HEK293T (cell line): ENCODE results near the gene PDF.

Experiments used
- CTCF ChIA-PET: fragments of 350-600 bp; formaldehyde crosslinking; extraction: SDS; loops from one replicate; lab custom pipeline; 2021; ENCODE audit warnings: antibody characterized with exemption, inconsistent platforms; lab: Yijun Ruan, JAX
- POLR2A ChIA-PET: fragments of 350-600 bp; formaldehyde crosslinking; extraction: SDS; loops from one replicate; lab custom pipeline; 2020; ENCODE audit warnings: antibody characterized with exemption, inconsistent platforms; lab: Yijun Ruan, JAX
- DNase-seq: peaks from one replicate; pipeline ENCODE4 v3.0.0; 2012; ENCODE audit warnings: mixed read lengths; ENCODE audit errors: extremely low spot score
- ARNT ChIP-seq: fragments of 450-650 bp; IDR thresholded peaks from 2 replicates; pipeline ENCODE4 v1.6.1; 2017; ENCODE audit warnings: mild to moderate bottlenecking
- BHLHE40 ChIP-seq: fragments of 450-650 bp; IDR thresholded peaks from 2 replicates; pipeline ENCODE4 v1.6.1; 2016; ENCODE audit warnings: mild to moderate bottlenecking, moderate library complexity, borderline replicate concordance
- CTBP1 ChIP-seq: fragments of 450-650 bp; IDR thresholded peaks from 2 replicates; pipeline ENCODE4 v1.6.1; 2016; ENCODE audit warnings: borderline replicate concordance
- ELF4 ChIP-seq: fragments of 450-650 bp; IDR thresholded peaks from 2 replicates; pipeline ENCODE4 v1.6.1; 2017; ENCODE audit warnings: antibody characterized with exemption
- FOXA1 ChIP-seq: fragments of 450-650 bp; IDR thresholded peaks from 2 replicates; pipeline ENCODE4 v1.6.1; 2016; ENCODE audit warnings: mild to moderate bottlenecking
- FOXK2 ChIP-seq: fragments of 450-650 bp; IDR thresholded peaks from 2 replicates; pipeline ENCODE4 v1.6.1; 2016; ENCODE audit warnings: mild to moderate bottlenecking
- FOXM1 ChIP-seq: fragments of 450-650 bp; IDR thresholded peaks from 2 replicates; pipeline ENCODE4 v1.6.1; 2017; ENCODE audit warnings: mild to moderate bottlenecking, borderline replicate concordance
- HDGF ChIP-seq: fragments of 450-650 bp; IDR thresholded peaks from 2 replicates; pipeline ENCODE4 v1.6.1; 2017; ENCODE audit warnings: antibody characterized with exemption, borderline replicate concordance
- L3MBTL2 ChIP-seq: fragments of 450-650 bp; conservative IDR thresholded peaks from 2 replicates; pipeline ENCODE4 v1.6.1; 2016; ENCODE audit warnings: mild to moderate bottlenecking
- LEF1 ChIP-seq: fragments of 450-650 bp; IDR thresholded peaks from 2 replicates; pipeline ENCODE4 v1.6.1; 2017; ENCODE audit warnings: mild to moderate bottlenecking, borderline replicate concordance
- NFRKB ChIP-seq: fragments of 450-650 bp; IDR thresholded peaks from 2 replicates; pipeline ENCODE4 v1.6.1; 2016; ENCODE audit warnings: mild to moderate bottlenecking, moderate library complexity
- SP1 ChIP-seq: fragments of 450-650 bp; IDR thresholded peaks from 2 replicates; pipeline ENCODE4 v1.6.1; 2017
- SUZ12 ChIP-seq: fragments of 450-650 bp; IDR thresholded peaks from 2 replicates; pipeline ENCODE4 v1.6.1; 2016; ENCODE audit warnings: mild to moderate bottlenecking
- TARDBP ChIP-seq: fragments of 450-650 bp; IDR thresholded peaks from 2 replicates; pipeline ENCODE4 v1.6.1; 2016
- ZNF384 ChIP-seq: fragments of 450-650 bp; IDR thresholded peaks from 2 replicates; pipeline ENCODE4 v1.6.1; 2016
- TF ChIP-seq, protein P1 (sequence below): fragments of 450-650 bp; IDR thresholded peaks from 2 replicates; pipeline ENCODE4 v1.6.1; 2016

The PDF gene

DNA sequence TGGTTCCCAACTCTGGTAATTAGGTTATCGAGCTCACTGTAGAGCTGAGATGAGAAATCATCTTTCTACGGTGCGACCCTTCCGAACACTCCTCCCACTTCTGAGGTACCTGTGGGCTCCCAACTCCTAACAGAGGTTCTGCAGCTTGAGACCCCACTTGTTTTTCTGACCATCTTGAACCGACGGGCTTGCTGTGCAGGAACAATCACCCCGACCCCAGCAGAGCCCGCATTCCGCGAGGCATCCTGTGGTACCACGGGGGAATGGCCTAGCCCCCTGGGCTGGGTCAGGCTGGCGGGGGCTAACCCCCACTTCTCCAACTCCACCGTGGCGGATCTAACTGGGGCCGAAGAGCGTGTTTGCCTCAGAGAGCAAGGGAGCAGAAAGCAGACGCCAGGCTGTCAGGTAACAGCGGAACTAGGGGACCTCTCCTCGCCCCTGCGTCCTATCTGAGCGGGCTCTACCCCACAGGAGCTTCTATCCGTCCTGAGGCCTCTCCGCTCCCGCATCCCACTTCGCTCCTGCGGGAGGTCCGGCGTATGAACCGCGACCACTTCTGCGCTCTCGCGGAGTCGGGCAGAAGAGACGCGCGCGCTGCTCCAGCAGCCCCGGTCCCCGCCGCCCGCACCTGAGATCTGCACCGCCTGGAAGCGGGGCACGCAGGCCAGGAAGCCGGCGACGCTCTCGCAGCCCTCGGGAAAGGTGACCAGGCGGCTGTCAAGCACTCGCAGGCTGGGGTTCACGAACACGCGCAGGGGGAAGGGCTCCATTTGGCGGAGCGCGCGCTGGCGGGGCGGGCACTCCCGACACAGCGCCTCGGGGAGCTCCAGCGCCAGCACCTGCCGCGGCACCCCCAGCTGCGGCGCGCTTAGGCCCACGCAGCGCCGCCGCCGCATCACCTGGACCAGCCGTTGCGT, 761 bp downstream of the PDF start:
- TF ChIP-seq NFRKB: no peak
- no peak; the same call in 1 of the 2 replicates for TF ChIP-seq L3MBTL2
- ChIA-PET CTCF (no interaction called here), POLR2A (interaction anchor here (1.0 to 1.7 kb wide), 5 partner anchors 9 to 19 kb away, joined by 3 to 5 read pairs (median 4); partner anchors contain the start of gene COG8)
- DNase-seq: no peak

DNA sequence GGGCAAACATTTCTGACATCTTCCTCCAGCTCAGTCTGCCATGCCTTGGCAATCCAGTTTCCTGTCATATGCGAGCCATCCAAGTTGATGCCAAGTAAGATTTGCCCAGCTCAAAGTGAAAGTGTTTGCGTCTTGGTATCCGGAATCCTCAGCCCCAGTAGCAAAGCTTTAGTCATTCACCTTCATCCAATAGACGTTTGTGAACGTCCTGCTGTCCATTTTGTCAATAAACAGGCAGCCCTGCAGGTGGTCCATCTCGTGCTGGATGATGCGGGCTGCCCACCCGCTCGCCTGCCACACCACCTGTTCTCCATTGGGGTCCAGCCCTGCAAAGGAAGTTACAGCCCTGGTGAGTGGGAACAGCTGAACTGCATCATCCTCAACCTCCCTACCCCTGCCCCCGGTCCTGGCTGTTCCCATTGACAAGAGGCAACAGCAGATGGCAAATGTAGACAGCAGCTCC, 1.5 kb downstream of the PDF start:
- POLR2A ChIA-PET: interaction anchor here (1.0 to 1.7 kb wide), 5 partner anchors 10 to 19 kb away, joined by 3 to 5 read pairs (median 3); partner anchors contain the start of gene COG8
- no peak for DNase-seq
- no peak for TF ChIP-seq L3MBTL2
- no peak for TF ChIP-seq NFRKB
- TF ChIP-seq SUZ12: no peak
- no peak for TF ChIP-seq SP1
- TF ChIP-seq FOXA1: no peak
- TF ChIP-seq ELF4: no peak
- TF ChIP-seq CTBP1: no peak
- no peak for TF ChIP-seq HDGF
- TF ChIP-seq ARNT: no peak
- TF ChIP-seq FOXM1: no peak
- TF ChIP-seq TARDBP: no peak
- TF ChIP-seq, protein P1, sequence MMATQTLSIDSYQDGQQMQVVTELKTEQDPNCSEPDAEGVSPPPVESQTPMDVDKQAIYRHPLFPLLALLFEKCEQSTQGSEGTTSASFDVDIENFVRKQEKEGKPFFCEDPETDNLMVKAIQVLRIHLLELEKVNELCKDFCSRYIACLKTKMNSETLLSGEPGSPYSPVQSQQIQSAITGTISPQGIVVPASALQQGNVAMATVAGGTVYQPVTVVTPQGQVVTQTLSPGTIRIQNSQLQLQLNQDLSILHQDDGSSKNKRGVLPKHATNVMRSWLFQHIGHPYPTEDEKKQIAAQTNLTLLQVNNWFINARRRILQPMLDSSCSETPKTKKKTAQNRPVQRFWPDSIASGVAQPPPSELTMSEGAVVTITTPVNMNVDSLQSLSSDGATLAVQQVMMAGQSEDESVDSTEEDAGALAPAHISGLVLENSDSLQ: no peak
- no peak for TF ChIP-seq FOXK2
- TF ChIP-seq LEF1: no peak
- CTCF ChIA-PET: interaction anchor here (0.9 kb wide), 1 partner anchor 69 kb away, joined by 3 read pairs; no protein-coding TSS in a partner anchor

DNA sequence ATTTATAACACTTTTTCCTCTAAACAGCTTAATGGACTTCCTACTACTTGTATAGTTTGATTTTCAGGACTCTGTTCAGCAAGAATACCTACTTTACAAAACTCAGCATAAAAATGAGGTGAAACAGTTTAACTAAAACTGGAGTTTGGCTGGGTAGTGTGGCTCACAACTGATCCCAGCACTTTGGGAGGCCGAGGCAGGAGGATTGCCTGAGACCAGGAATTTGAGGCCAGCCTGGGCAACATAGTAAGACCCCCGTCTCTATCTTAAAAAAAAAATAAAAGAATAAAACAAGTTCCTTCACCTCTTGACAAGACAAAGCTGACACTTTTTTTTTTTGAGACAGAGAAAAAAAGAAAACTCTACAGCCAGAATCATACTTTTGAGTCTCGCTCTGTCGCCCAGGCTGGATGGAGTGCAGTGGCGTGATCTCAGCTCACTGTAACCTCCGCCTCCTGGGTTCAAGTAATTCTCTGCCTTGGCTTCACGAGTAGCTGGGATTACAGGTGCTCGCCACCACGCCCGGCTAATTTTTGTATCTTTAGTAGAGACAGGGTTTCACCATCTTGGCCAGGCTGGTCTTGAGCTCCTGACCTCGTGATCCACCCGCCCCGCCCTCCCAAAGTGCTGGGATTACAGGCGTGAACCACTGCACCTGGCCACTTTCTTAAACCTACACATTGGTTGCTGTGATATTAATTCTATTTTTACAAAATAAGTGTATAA, 2.6 kb downstream of the PDF start:
- DNase-seq: no peak
- ChIA-PET POLR2A (interaction anchor here (1.1 kb wide), 1 partner anchor 13 kb away, joined by 3 read pairs; no protein-coding TSS in a partner anchor), CTCF (interaction anchor here (0.9 kb wide), 1 partner anchor 70 kb away, joined by 3 read pairs; no protein-coding TSS in a partner anchor)
- TF ChIP-seq, protein P1: no peak
- TF ChIP-seq ELF4 (no peak), CTBP1 (no peak), ZNF384 (no peak), LEF1 (no peak), FOXM1 (no peak), FOXA1 (no peak), L3MBTL2 (no peak), HDGF (no peak), FOXK2 (no peak), SP1 (no peak), TARDBP (no peak), BHLHE40 (no peak), NFRKB (no peak), SUZ12 (no peak), ARNT (no peak)

DNA sequence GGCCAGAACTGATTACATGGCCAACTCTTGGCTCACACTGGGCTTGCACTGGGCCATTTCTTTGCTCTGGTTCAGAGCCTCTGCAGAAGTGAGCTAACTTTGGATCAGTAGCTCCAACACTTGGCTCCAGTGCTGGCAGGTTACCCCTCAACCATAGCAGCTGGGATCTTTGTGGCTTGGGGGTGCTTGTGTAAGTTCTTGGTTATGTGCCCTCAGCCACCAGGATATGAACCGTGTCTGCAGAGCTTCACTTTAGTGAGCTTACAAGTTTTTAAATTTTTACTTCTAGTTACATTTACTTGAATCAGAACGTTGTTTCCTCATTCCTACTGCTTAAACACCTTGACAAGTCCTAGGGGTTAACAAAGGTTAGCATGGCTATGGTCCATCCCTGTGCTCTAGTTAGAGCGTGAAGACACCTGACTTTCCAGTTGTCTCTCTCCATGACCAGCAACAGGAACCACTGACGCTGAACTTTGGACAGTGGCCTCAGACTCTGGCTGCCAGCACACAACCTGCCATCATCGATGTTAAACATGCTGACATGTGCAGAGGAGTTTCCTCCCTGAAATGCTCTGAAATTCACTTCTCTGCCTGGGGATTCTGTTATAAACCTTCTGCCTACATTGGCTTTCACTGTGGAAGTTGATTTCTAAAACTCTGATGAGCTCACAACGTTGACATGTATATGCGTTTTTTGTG, 4.1 kb downstream of the PDF start:
- ChIA-PET POLR2A (interaction anchor here (0.9 to 1.4 kb wide), 2 partner anchors 11 to 14 kb away, joined by 4 to 6 read pairs; partner anchors contain the start of gene NIP7), CTCF (interaction anchor here (0.7 kb wide), 1 partner anchor 817 kb away, joined by 3 read pairs; no protein-coding TSS in a partner anchor)
- TF ChIP-seq TARDBP: no peak
- TF ChIP-seq ARNT: no peak
- TF ChIP-seq FOXA1: no peak
- no peak for TF ChIP-seq BHLHE40
- no peak for DNase-seq

DNA sequence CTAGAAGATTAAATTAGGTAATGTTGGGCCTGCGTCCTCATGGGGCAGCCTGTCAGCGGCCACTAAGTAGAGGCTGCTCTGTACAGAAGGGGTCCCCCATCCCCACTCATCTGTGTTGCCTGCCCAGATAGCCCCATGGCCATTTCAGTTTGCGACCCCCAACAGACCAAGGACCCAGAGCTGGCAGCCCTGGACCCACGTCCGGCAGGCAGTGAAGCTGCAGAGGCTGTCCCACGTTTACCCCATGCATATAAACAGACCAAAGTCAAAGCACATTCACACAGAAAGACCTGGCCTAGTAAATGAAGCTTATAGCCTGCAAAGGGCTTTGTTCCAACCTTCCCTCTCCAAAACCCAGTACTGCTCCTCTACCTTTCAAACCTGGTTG, 4.6 kb downstream of the PDF start:
- no peak for DNase-seq
- ChIA-PET CTCF (interaction anchor here (0.7 kb wide), 1 partner anchor 816 kb away, joined by 3 read pairs; no protein-coding TSS in a partner anchor), POLR2A (interaction anchor here (0.9 to 1.4 kb wide), 2 partner anchors 10 to 14 kb away, joined by 4 to 6 read pairs; partner anchors contain the start of gene NIP7)
- TF ChIP-seq ELF4 (no peak), BHLHE40 (no peak), FOXK2 (no peak)

DNA sequence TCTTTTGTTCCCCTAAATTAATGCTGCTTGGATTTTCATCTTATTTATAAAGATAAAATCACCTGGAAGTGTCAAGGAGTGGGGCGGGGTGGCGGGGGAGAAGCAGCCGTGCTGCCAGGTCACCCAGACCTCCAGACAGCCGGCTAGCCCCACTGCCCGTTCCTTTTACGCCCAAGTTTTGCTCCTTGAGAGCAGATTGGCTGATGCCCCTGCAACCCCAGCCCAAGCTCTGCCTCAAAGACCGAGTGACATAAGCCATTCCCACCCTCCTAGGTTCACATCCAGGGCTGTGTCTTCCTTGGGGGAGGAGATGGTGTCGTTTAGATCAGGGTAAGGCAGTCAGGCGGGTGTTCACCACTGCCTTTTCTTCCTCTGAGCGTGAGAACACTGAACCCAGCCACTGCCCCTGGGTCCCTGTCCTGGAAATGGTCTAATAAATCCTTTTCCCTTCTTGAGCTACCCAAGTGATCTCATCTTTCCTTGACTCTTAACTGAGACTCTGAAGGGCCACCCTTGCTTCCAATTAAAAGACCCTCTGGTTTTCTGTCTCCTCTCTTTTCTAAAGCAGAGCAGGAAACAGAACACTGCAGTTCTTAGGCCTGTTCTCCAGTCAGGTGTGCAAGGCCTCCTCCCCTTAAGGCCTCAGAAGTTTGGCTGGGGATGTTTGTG, 5.7 kb downstream of the PDF start:
- POLR2A ChIA-PET: no interaction called here
- DNase-seq: no peak
- TF ChIP-seq FOXK2 (no peak), FOXA1 (no peak), LEF1 (no peak), CTBP1 (no peak), SUZ12 (no peak), HDGF (no peak), TARDBP (no peak), SP1 (no peak), ELF4 (no peak), FOXM1 (no peak), L3MBTL2 (no peak), NFRKB (no peak), ARNT (no peak), BHLHE40 (no peak), ZNF384 (no peak)
- TF ChIP-seq, protein P1: no peak
- CTCF ChIA-PET: no interaction called here
